Calu3 (cell line): Measurements from ENCODE around the gene KIRREL1. TPM values are rescaled to one million over a fixed set of nuclear protein-coding genes. Genes with fewer than 3 reads are reported as not detected.

Source experiments
- BruUV-seq: library from RNA; stranded (reverse); fragments of 400-500 nt; replicated peaks from 2 replicates; lab custom pipeline; 2021; lab: Mats Ljungman, UMichigan
- CTCF ChIA-PET: fragments of 300-600 bp; sonication (Branson Sonifier 250); formaldehyde crosslinking; loops from one replicate; lab custom pipeline; 2022; ENCODE audit warnings: antibody characterized with exemption; lab: Charles Lee
- DNase-seq: peaks from one replicate; pipeline ENCODE4 v3.0.0; 2022
- H3K27ac Mint-ChIP-seq: one replicate; pipeline ENCODE4 v1.8.0; 2022; ENCODE audit warnings: mixed read lengths; ENCODE audit not compliant: unreplicated experiment
- H3K27me3 Mint-ChIP-seq: one replicate; pipeline ENCODE4 v1.8.0; 2022; ENCODE audit warnings: mixed read lengths; ENCODE audit not compliant: unreplicated experiment
- H3K36me3 Mint-ChIP-seq: one replicate; pipeline ENCODE4 v1.8.0; 2022; ENCODE audit warnings: mild to moderate bottlenecking, moderate library complexity, mixed read lengths; ENCODE audit not compliant: insufficient read depth, unreplicated experiment
- H3K4me1 Mint-ChIP-seq: one replicate; pipeline ENCODE4 v1.8.0; 2022; ENCODE audit warnings: mild to moderate bottlenecking, low read depth, mixed read lengths; ENCODE audit not compliant: unreplicated experiment
- H3K4me3 Mint-ChIP-seq: one replicate; pipeline ENCODE4 v1.8.0; 2022; ENCODE audit warnings: mild to moderate bottlenecking, low read depth, moderate library complexity, mixed read lengths; ENCODE audit not compliant: unreplicated experiment
- H3K9me3 Mint-ChIP-seq: one replicate; pipeline ENCODE4 v1.8.0; 2022; ENCODE audit warnings: low read depth, mixed read lengths; ENCODE audit not compliant: unreplicated experiment
- CTCF ChIP-seq: fragments of 200-600 bp; IDR thresholded peaks from one replicate; pipeline ENCODE4 v1.8.0; 2022; ENCODE audit warnings: antibody characterized with exemption; ENCODE audit not compliant: unreplicated experiment
- intact Hi-C: fragments of 100-400 bp; cut with micrococcal nuclease; formaldehyde crosslinking; loops from one replicate; pipeline ENCODE4 v1.10.0; 2022; ENCODE audit not compliant: unreplicated experiment
- total RNA-seq: library from RNA; stranded (reverse); gene quantifications from 2 replicates; pipeline ENCODE4 v1.2.3, GENCODE V29; 2022

The KIRREL1 gene
- total RNA-seq, 1 experiment from 2014 or later, result 31.4 TPM

GRCh38 chr1:158078569-158079080 is 85.2 kb downstream of the KIRREL1 start:
- BruUV-seq, result no TSS peak
- H3K27ac Mint-ChIP-seq, result no peak overlapping the region
- H3K4me1 Mint-ChIP-seq, result no peaks in the 10 kb centered on the region
- intact Hi-C loops, result no loop called here
- CTCF ChIA-PET, result no interaction called here
- no peak overlapping the region for H3K4me3 Mint-ChIP-seq
- H3K27me3 Mint-ChIP-seq, result no peaks in the 10 kb centered on the region
- no peak for DNase-seq
- no peaks in the 10 kb centered on the region for H3K9me3 Mint-ChIP-seq
- no peak for TF ChIP-seq CTCF
- no peaks in the 10 kb centered on the region for H3K36me3 Mint-ChIP-seq

GRCh38 chr1:158080066-158080465 is 86.6 kb downstream of the KIRREL1 start:
- TF ChIP-seq CTCF, result no peak
- intact Hi-C loops, result no loop called here
- BruUV-seq, result no TSS peak
- Mint-ChIP-seq H3K4me1 (no peaks in the 10 kb centered on the region), H3K27me3 (no peaks in the 10 kb centered on the region), H3K27ac (no peak overlapping the region), H3K9me3 (no peaks in the 10 kb centered on the region), H3K36me3 (no peaks in the 10 kb centered on the region), H3K4me3 (no peak overlapping the region)
- DNase-seq, result no peak
- CTCF ChIA-PET, result no interaction called here

GRCh38 chr1:158084336-158084735 is 90.9 kb downstream of the KIRREL1 start:
- DNase-seq, result no peak
- Mint-ChIP-seq H3K4me1 (no peaks in the 10 kb centered on the region), H3K27ac (no peak overlapping the region), H3K4me3 (no peak overlapping the region), H3K9me3 (no peaks in the 10 kb centered on the region), H3K27me3 (no peaks in the 10 kb centered on the region), H3K36me3 (peaks cover 6% of the 10 kb centered on the region)
- intact Hi-C loops, result no loop called here
- BruUV-seq, result no TSS peak
- CTCF ChIA-PET, result interaction anchor here (0.7 kb wide), 1 partner anchor 102 kb away, joined by 3 read pairs; no protein-coding TSS in a partner anchor
- TF ChIP-seq CTCF, result no peak

- Mint-ChIP-seq H3K27ac (no peak overlapping the region), H3K27me3 (no peaks in the 10 kb centered on the region), H3K4me3 (no peak overlapping the region), H3K36me3 (peaks cover 8% of the 10 kb centered on the region), H3K4me1 (no peaks in the 10 kb centered on the region), H3K9me3 (no peaks in the 10 kb centered on the region)
- DNase-seq, result no peak
- no TSS peak for BruUV-seq
- CTCF ChIA-PET, result no interaction called here
- no peak for TF ChIP-seq CTCF
- intact Hi-C loops, result no loop called here
Measured at GRCh38 chr1:158084747-158085146, 91.3 kb downstream of the KIRREL1 start.
